Right lobe of liver (tissue), 4 donors: ENCODE data around the gene TFF2.

Experiments
- CTCF ChIP-seq, 4 donors: fragments of 200-600 bp in 3 of 4; fragments of 450-650 bp in 1 of 4; IDR thresholded peaks; one replicate each; pipeline versions ENCODE4 v1.5.1 to v1.8.0; 2016 to 2022; ENCODE audit warnings: antibody characterized with exemption in 4 of 4, mild to moderate bottlenecking in 2 of 4
- POLR2A ChIP-seq: fragments of 450-650 bp; IDR thresholded peaks from one replicate; pipeline ENCODE4 v1.6.1; 2017; ENCODE audit warnings: antibody characterized with exemption, mild to moderate bottlenecking
- donor health status: DM: no; HTN: no; CAD: no.
- donor health status: DM: no; HTN: no; CAD: no.
- donor health status: DM: no; HTN: yes; CAD: no.

- TF ChIP-seq CTCF (IDR thresholded peaks at IDR 0.05), result no peak
- no peak for TF ChIP-seq POLR2A
Observed at GRCh38 chr21:42300956-42301355, 49.8 kb downstream of the TFF2 start.
